HG03175 (cell line): ENCODE data around the gene OCA2.
"Not testable (repeated sequence)": the region's sequence is repeated elsewhere in the genome, so short reads cannot be mapped to it uniquely, and the experiment has no call there.

Source experiments
- ATAC-seq: cut with Tn5 transposase; IDR thresholded peaks from one replicate; pipeline ENCODE4 v1.9.1; 2021; ENCODE audit warnings: mild to moderate bottlenecking, moderate library complexity; ENCODE audit not compliant: unreplicated experiment

The OCA2 gene

GRCh38 chr15:27958911-27959578, 140.1 kb downstream of the OCA2 start:
- no peak for ATAC-seq

- no peak for ATAC-seq
Observed at GRCh38 chr15:27956285-27956684, 142.8 kb downstream of the OCA2 start.

- no peak for ATAC-seq
Observed at GRCh38 chr15:27955087-27955486, 144.0 kb downstream of the OCA2 start.

GRCh38 chr15:27952593-27952992, 146.5 kb downstream of the OCA2 start:
- ATAC-seq: not testable (repeated sequence)

- ATAC-seq: no peak
Observed at GRCh38 chr15:27951191-27951890, 147.8 kb downstream of the OCA2 start.

GRCh38 chr15:27949089-27949488, 150.0 kb downstream of the OCA2 start:
- no peak for ATAC-seq

GRCh38 chr15:27939246-27939645, 159.9 kb downstream of the OCA2 start:
- no peak for ATAC-seq

GRCh38 chr15:27937851-27938250, 161.3 kb downstream of the OCA2 start:
- no peak for ATAC-seq

GRCh38 chr15:27936164-27936563, 163.0 kb downstream of the OCA2 start:
- no peak for ATAC-seq

GRCh38 chr15:27935328-27935727, 163.8 kb downstream of the OCA2 start:
- ATAC-seq: no peak

GRCh38 chr15:27934782-27935181, 164.3 kb downstream of the OCA2 start:
- ATAC-seq: no peak

- no peak for ATAC-seq
Observed at GRCh38 chr15:27933562-27933961, 165.6 kb downstream of the OCA2 start.

- ATAC-seq: no peak
Observed at GRCh38 chr15:27932600-27932999, 166.5 kb downstream of the OCA2 start.

- ATAC-seq: no peak
Observed at GRCh38 chr15:27928386-27928785, 170.7 kb downstream of the OCA2 start.

- no peak for ATAC-seq
Observed at GRCh38 chr15:27912283-27912682, 186.8 kb downstream of the OCA2 start.

GRCh38 chr15:27906802-27907201, 192.3 kb downstream of the OCA2 start:
- ATAC-seq: no peak

- ATAC-seq: no peak
Observed at GRCh38 chr15:27903405-27903804, 195.7 kb downstream of the OCA2 start.

GRCh38 chr15:27902680-27903385, 196.3 kb downstream of the OCA2 start:
- no peak for ATAC-seq

- ATAC-seq: no peak
Observed at GRCh38 chr15:27899583-27900285, 199.4 kb downstream of the OCA2 start.

GRCh38 chr15:27897481-27897880, 201.6 kb downstream of the OCA2 start:
- no peak for ATAC-seq

- ATAC-seq: no peak
Observed at GRCh38 chr15:27894645-27895044, 204.5 kb downstream of the OCA2 start.
